ENCODE results near the gene ATAT1.

Gene ATAT1

GRCh38 chr6:30613251-30614043 lies 13.2 kb upstream of the ATAT1 start:
- no peak for DNase-seq

GRCh38 chr6:30614044-30614842 lies 12.4 kb upstream of the ATAT1 start:
- peak in 1 of 5 experiments; percentile 35 for DNase-seq

GRCh38 chr6:30614843-30615218 lies 11.8 kb upstream of the ATAT1 start:
- peak; percentile 35 to 98 (median 79) for DNase-seq

- DNase-seq, result peak in 3 of 5 experiments; percentile 19 to 74 (median 47)
These were observed 11.3 kb upstream of the ATAT1 start for GRCh38 chr6:30615219-30615957.

- DNase-seq, result peak in 3 of 5 experiments; percentile 30 to 73 (median 48)
These were observed 10.5 kb upstream of the ATAT1 start for GRCh38 chr6:30615958-30616810.

- peak; percentile 89 to 100 (median 98) for DNase-seq
These were observed 9.7 kb upstream of the ATAT1 start, which contains the start of gene PPP1R10 for GRCh38 chr6:30616811-30617564. Gene PPP1R10 (minus strand): TSS chr6:30617243. CDS start chr6:30609944, 7,299 bp downstream.

- DNase-seq, result peak; percentile 89 to 99 (median 98)
These were observed 9.0 kb upstream of the ATAT1 start, which contains the start of gene MRPS18B for GRCh38 chr6:30617565-30618269. Gene MRPS18B (plus strand): TSS chr6:30617840. CDS start chr6:30617866, 26 bp downstream.

- no peak for DNase-seq
These were observed 8.3 kb upstream of the ATAT1 start for GRCh38 chr6:30618270-30618797.

GRCh38 chr6:30619561-30619960 lies 7.1 kb upstream of the ATAT1 start:
- no peak for DNase-seq

- no peak for DNase-seq
These were observed 1.2 kb upstream of the ATAT1 start for GRCh38 chr6:30625511-30625910.

GRCh38 chr6:30635834-30636233 lies 9.2 kb downstream of the ATAT1 start:
- no peak for DNase-seq

- peak in 1 of 5 experiments; percentile 19 for DNase-seq
These were observed 13.8 kb downstream of the ATAT1 start for GRCh38 chr6:30640481-30640880.

- DNase-seq, result peak in 1 of 5 experiments; percentile 58
These were observed 14.4 kb downstream of the ATAT1 start for GRCh38 chr6:30641048-30641447.

GRCh38 chr6:30643656-30644055 lies 17.0 kb downstream of the ATAT1 start:
- no peak for DNase-seq

- DNase-seq, result no peak
These were observed 18.1 kb downstream of the ATAT1 start for GRCh38 chr6:30644769-30645168.

- DNase-seq, result no peak
These were observed 19.3 kb downstream of the ATAT1 start for GRCh38 chr6:30645989-30646388.

- DNase-seq, result peak; percentile 85 to 97 (median 89)
These were observed 20.0 kb downstream of the ATAT1 start, which contains the start of gene C6orf136 for GRCh38 chr6:30646450-30647241. Gene C6orf136 (plus strand): TSS chr6:30647133. CDS start chr6:30647232, 99 bp downstream.

- DNase-seq, result peak; percentile 42 to 82 (median 60)
These were observed 20.8 kb downstream of the ATAT1 start for GRCh38 chr6:30647242-30648116.
